Thoracic aorta (tissue), 2 donors: ENCODE measurements around the gene NOL4. TPM values are rescaled to one million over a fixed set of nuclear protein-coding genes. Genes with fewer than 3 reads are reported as not detected.

ENCODE experiments used
- ATAC-seq: fragments of 150-250 bp; one replicate; pipeline ENCODE4 v1.8.0; 2017; ENCODE audit warnings: low read depth; ENCODE audit not compliant: insufficient number of reproducible peaks, low FRiP score
- DNase-seq: peaks from one replicate; pipeline ENCODE4 v3.0.0-alpha.2; 2020; ENCODE audit warnings: low spot score
- H3K27ac ChIP-seq, 2 donors: fragments of 200-600 bp; sonication (generic); 1 replicate in 1 of 2; 2 replicates in 1 of 2; pipeline ENCODE4 v1.5.1; 2016; ENCODE audit warnings: mild to moderate bottlenecking in 2 of 2, moderate library complexity in 2 of 2
- H3K27me3 ChIP-seq: fragments of 200-600 bp; sonication (generic); replicated peaks from 2 replicates; pipeline ENCODE4 v1.6.0; 2016; ENCODE audit warnings: mild to moderate bottlenecking; ENCODE audit not compliant: insufficient read depth
- H3K36me3 ChIP-seq: fragments of 200-600 bp; sonication (generic); one replicate; pipeline ENCODE4 v1.5.1; 2016
- H3K4me1 ChIP-seq, 2 donors: fragments of 200-600 bp; sonication (generic); 1 replicate in 1 of 2; 2 replicates in 1 of 2; pipeline versions ENCODE4 v1.5.1 to v1.6.0; 2016; ENCODE audit warnings: low read depth in 2 of 2, mild to moderate bottlenecking in 1 of 2; ENCODE audit not compliant: control insufficient read depth in 1 of 2
- H3K4me3 ChIP-seq: fragments of 200-600 bp; sonication (generic); 2 replicates; pipeline ENCODE4 v1.5.1; 2016; ENCODE audit warnings: mild to moderate bottlenecking
- H3K9me3 ChIP-seq: fragments of 200-600 bp; sonication (generic); 2 replicates; pipeline ENCODE4 v1.5.1; 2016
- total RNA-seq, 2 donors: library from RNA; depleted of rRNA; stranded (reverse); fragments of >200 nt; gene quantifications; one replicate each; pipeline versions ENCODE4 v1.1.0 to v1.2.3, GENCODE V29; 2016
- TF ChIP-seq, protein P1 (sequence below): fragments of 200-600 bp; sonication (generic); IDR thresholded peaks from one replicate; pipeline ENCODE4 v1.5.1; 2019; ENCODE audit warnings: antibody characterized with exemption

The NOL4 gene
- total RNA-seq, 2 donors from 2014 or later: not detected

DNA sequence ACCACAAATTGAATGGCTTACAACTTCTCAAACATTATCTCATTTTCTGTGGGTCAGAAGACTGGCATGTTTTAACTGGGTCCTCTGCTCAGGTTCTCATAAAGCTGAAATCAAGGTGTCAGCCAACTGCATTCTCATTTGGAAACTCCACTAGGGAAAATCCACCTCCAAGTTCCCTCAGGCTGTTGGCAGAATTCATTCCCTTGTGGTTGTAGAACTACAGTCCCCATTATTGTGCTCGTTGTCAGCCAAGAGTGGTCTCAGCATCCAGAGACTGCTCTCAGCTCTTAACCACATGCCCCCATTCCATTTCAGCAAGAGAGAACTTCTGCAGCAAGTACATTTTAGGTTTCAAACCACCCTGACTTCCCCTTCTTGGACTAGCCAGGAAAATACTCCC is 12.2 kb downstream of the NOL4 start:
- Histone ChIP-seq H3K27me3 (no peaks in the 10 kb centered on the region), H3K9me3 (no peaks in the 10 kb centered on the region), H3K27ac (no peak overlapping the region), H3K4me3 (no peak overlapping the region), H3K4me1 (no peaks in the 10 kb centered on the region), H3K36me3 (no peaks in the 10 kb centered on the region)
- DNase-seq (no peak), ATAC-seq (no peak)
- TF ChIP-seq, protein P1, sequence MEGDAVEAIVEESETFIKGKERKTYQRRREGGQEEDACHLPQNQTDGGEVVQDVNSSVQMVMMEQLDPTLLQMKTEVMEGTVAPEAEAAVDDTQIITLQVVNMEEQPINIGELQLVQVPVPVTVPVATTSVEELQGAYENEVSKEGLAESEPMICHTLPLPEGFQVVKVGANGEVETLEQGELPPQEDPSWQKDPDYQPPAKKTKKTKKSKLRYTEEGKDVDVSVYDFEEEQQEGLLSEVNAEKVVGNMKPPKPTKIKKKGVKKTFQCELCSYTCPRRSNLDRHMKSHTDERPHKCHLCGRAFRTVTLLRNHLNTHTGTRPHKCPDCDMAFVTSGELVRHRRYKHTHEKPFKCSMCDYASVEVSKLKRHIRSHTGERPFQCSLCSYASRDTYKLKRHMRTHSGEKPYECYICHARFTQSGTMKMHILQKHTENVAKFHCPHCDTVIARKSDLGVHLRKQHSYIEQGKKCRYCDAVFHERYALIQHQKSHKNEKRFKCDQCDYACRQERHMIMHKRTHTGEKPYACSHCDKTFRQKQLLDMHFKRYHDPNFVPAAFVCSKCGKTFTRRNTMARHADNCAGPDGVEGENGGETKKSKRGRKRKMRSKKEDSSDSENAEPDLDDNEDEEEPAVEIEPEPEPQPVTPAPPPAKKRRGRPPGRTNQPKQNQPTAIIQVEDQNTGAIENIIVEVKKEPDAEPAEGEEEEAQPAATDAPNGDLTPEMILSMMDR: no peak

DNA sequence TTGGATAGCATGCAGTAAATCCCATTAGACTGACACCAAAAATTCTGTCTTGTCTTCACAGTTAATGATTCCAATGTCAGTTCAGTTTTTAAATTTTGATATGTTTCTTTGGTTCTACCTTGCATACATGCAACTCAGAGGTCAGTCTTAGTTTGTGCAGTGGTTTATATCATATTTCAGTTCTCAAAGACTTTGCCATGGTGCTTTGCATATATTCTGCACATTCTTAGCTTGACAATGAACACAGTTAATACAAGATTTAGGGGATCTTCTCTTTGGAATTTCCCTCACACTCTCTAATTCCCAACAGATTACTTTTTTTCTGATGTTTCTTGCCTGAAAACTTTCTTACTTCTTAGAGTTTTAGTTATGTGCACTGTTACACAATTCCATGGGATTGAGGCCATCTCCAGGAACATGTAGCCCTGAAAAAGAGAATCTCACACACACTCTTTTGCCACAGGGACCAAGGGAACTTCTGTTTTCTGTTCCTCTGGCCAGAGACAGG is 17.3 kb downstream of the NOL4 start:
- no peak overlapping the region for H3K27ac ChIP-seq
- H3K27me3 ChIP-seq: no peaks in the 10 kb centered on the region
- H3K4me3 ChIP-seq: no peak overlapping the region
- no peaks in the 10 kb centered on the region for H3K36me3 ChIP-seq
- H3K9me3 ChIP-seq: no peaks in the 10 kb centered on the region
- TF ChIP-seq, protein P1: no peak
- no peak for ATAC-seq
- no peaks in the 10 kb centered on the region for H3K4me1 ChIP-seq
- no peak for DNase-seq

DNA sequence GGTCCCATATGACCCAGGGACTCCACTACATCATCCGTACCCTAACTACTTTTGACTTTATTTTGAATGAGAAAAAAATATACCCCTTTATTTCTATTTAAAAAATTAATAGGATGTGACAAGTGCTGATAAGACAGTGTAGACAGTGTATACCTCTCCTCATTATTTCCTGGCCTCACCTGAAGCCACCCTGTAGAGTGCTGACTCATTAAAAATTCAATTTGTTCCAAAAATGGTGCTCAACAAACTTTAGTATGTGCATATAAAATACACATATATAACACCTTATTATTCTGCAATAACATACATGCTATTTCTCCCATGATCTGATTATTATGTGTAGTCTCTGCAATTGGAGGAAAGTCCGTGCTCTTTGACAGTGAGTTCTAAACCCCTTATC is 20.8 kb downstream of the NOL4 start:
- no peak overlapping the region for H3K27ac ChIP-seq
- no peaks in the 10 kb centered on the region for H3K4me1 ChIP-seq
- no peak overlapping the region for H3K4me3 ChIP-seq

DNA sequence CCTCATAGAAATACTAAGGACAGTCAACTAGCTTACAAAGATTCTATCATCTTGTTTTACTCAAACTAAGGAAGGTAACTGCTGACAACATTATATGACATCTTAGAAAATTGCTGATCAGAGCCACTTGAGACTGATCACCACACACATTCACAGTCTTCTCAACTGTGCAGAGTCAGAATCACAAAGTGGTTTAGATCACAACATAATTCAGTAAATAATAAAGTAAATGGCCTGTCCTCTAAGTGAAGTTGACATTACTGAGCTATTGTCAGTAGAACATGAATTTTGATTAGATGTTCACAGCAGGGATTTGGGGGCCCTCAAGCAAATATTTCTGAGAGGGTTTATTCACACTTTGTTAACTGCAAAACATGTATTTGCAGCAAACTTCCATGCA is 28.5 kb downstream of the NOL4 start:
- Histone ChIP-seq H3K4me3 (no peak overlapping the region), H3K27ac (no peak overlapping the region), H3K36me3 (no peaks in the 10 kb centered on the region), H3K4me1 (no peaks in the 10 kb centered on the region), H3K27me3 (no peaks in the 10 kb centered on the region), H3K9me3 (no peaks in the 10 kb centered on the region)
- DNase-seq: no peak
- no peak for ATAC-seq
- TF ChIP-seq, protein P1: no peak

More for the DNA sequence above, 20.8 kb downstream of the NOL4 start:
- H3K9me3 ChIP-seq: no peaks in the 10 kb centered on the region
- no peaks in the 10 kb centered on the region for H3K27me3 ChIP-seq
- DNase-seq (no peak), ATAC-seq (no peak)
- no peaks in the 10 kb centered on the region for H3K36me3 ChIP-seq
- TF ChIP-seq, protein P1: no peak

DNA sequence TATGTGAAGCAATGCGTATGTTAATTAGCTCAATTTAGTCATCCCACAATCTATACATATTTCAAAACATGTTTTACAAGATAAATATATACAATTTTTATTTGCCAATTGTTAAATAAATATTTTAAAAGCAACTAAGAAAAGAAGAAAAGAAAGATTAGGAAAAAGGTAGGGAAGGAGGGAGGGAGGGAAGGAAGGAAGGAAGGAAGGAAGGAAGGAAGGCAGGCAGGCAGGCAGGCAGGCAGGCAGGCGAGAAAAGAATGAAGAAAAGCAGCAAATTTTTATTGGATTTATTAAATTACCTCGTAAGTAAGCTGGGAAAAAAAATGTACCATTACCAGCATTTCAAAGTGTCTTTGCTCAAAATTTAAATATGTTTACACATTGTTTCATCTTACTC is 30.5 kb downstream of the NOL4 start:
- no peaks in the 10 kb centered on the region for H3K36me3 ChIP-seq

More for the DNA sequence above, 30.5 kb downstream of the NOL4 start:
- DNase-seq (no peak), ATAC-seq (no peak)
- H3K9me3 ChIP-seq: no peaks in the 10 kb centered on the region
- H3K27ac ChIP-seq: no peak overlapping the region
- no peaks in the 10 kb centered on the region for H3K4me1 ChIP-seq
- TF ChIP-seq, protein P1: no peak
- H3K4me3 ChIP-seq: no peak overlapping the region
- H3K27me3 ChIP-seq: no peaks in the 10 kb centered on the region
